GM18508 (cell line): ENCODE data around the gene ALDOC.

Experiments used
- ATAC-seq: cut with Tn5 transposase; IDR thresholded peaks from one replicate; pipeline ENCODE4 v1.9.1; 2021; ENCODE audit warnings: moderate number of reproducible peaks; ENCODE audit not compliant: insufficient read depth, unreplicated experiment

The ALDOC gene

DNA sequence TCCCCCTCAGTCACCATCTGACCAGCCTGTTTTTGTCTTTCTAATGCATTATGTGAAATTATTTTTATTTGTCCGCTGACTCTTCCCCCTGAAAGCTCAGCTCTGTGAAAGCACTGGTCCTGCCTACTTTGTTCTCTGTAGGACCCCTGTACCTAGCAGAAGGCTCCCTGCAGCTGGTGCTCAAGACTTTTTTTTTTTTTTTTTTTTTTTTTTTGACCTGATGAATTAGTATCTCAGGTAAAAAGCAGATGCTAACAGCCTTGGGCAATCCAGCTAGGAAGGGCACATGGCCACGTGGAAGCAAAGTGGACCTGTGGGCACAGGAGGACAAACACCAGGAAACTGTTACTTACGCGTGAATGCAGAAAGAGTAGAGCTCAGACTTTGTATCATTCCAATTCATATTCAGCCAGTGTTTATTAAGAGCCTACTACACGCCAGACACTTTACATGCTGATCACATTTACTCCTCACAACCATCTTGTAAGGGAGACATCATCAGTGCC, 23.6 kb downstream of the ALDOC start:
- no peak for ATAC-seq

DNA sequence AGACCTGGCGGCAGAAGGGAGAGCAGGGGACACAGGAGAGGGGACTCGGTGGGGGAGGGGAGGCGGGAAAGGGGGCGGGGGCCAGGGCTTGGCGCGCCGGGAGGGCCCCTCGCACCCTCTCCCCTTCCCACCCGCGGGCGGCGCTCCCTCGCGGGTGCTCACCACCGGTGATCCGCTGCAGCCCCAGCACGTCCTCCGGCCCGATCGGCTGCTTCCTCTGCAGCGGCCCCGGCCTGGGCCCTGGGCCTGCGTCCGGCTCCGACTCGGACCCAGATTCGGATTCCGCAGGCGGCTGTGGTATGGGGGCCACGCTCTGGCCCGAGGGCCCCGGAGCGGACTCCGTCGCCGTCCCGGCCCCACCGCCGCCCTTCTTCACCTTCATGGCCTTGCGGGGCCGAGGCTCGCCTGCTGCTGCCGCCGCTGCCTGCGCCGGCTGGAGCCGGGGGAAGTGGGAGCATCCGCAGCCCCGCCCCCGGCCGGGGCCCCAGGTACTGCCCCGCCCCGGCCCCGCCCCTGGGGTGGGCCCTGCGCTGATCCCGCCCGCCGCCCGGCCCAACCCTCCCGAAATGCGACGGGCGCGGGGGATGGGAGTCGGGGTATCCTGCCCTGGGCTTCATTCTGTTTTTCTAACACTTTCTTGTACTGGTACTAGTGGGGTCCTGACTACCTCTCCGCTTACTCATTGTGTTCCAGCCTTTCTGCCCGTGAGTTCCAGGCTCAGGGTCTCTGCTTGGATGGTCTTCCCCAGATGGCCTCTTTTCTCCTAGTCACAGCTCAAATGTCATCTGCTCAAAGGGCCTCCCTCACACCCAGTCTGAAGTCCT, 24.3 kb downstream of the ALDOC start, which contains the start of gene UNC119:
Gene UNC119 (minus strand): TSS at position 449 of the 824 bp plus-strand sequence. CDS start 67 bp downstream, at position 382.
- no peak for ATAC-seq

DNA sequence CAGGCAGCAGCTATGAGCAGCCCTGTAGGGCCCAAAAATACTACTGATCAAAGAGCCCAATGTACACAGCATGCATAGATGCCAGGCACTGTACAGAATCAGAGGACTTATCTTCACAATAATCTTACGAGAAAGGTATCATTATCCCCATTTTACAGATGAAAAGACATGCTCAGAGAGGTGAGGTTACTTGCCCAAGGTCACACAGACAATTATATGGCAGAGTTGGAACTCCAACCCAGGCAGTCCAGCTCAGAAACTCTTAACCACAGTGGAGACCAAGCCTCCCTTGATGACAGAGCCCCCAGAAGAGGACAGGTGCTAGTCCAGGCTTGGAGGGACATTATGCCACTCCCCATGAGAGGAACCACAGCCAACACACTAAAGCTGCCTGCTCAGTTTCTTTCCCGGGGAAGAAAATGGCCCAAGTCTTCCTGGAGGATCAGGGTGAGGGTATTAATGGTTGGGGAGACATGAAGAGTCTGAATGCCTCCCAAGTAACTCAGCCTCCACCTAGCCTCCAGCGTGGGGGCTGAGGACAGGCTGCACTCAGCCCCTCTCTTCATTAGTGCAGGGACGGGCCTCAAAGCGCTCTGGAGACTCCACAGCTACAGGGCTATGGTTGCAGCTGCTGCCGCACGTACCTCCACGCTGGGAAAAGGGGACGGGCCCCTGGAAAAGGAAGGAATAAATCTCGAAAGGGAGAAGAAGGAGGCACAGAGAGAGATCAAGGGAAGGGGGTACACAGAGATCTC, 25.1 kb downstream of the ALDOC start:
- no peak for ATAC-seq

DNA sequence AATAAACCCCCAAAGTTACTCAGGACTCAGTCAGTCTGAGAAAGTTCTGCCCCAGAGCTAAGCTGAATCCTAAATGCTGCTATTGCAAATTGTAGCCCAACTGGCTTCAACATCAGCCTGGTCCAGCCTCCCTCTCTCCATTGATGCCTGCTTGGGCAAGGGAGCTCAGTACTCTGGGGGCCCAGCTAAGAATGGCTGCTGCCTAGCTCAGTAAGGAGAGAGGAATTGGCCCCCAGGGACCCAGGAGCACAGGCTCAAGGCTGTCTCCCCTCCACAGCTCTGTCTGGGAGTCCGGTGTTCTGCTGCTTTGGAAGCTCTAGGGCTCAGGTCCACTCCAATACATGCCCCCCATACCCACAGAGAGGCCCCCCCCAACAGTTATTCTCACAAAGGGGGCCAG, 25.8 kb downstream of the ALDOC start:
- no peak for ATAC-seq

DNA sequence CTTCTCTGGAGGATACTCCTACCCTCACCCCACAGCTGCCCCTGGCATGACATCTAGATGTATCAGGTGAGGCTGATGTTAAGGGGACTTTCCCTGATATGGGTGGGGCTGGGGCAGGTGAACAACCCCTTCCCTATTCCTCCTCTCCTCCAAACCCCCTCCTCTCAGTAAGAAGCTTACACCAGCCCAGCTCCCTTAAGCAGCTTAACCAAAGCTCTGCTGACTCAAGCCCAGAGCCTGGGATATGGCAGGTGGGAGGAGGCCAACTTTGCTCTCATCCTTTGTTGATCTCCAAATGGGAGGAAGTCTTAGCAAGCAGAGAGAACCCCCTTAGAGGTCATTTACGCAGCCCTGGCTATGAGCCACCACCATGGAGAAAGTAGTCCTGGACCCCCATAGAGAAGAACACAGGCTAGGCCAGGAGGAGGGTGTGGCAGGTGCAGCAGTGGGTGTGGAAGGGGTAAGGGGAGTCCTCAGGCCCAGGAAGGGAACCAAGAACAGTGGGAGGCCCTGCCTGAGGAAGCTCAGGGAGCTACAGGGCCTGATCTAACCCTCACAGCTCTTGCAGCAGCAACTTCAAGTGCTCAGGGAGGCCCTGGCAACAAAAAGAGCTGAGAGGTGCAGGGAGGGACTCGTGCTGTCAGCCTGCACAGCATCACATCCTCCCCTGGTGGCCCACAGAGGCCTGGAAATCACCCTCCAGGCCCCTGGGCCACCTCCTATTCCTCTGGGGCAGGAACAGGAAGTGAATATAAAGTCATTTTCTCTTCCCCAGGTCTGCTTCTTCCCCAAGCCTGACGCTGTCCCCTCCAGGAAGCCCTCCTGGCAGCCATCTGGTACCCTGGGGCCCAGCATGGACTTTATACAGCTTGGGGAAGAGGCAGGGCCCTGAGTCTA, 27.2 kb downstream of the ALDOC start:
- no peak for ATAC-seq

DNA sequence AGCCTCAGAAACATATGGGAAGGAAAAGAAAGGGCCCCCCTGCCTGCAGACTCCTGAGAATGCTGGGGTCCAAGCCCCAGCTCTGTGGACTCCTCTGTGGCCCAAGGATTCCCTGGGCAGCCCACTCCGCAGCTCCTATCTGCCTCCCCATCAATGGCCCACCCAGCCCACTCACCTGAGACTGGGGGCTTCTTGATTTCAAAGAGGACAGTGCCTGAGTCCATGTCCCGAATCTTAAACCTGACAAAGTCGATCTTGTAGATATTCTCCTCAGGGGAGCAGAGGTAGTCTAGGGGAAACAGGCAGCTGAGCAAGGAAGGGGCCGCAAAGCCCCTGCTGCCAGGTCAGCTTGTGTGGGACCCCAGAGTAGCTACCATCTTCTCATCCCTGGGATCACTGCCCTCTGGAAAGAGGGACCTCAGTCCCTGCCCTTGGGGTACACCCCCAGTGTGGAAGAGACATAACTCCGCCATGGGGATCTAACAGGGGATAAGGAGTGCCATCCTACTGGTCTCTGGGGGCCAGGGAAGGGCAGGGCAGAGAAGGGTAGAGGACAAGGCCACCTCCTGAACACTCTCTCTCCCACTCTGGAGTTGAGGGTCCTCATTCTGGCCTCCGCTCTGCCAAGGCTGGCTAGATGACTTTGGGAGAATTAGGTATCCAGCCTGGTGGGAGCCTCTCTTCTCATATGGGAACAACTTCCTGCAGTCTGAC, 28.1 kb downstream of the ALDOC start:
- ATAC-seq: no peak

DNA sequence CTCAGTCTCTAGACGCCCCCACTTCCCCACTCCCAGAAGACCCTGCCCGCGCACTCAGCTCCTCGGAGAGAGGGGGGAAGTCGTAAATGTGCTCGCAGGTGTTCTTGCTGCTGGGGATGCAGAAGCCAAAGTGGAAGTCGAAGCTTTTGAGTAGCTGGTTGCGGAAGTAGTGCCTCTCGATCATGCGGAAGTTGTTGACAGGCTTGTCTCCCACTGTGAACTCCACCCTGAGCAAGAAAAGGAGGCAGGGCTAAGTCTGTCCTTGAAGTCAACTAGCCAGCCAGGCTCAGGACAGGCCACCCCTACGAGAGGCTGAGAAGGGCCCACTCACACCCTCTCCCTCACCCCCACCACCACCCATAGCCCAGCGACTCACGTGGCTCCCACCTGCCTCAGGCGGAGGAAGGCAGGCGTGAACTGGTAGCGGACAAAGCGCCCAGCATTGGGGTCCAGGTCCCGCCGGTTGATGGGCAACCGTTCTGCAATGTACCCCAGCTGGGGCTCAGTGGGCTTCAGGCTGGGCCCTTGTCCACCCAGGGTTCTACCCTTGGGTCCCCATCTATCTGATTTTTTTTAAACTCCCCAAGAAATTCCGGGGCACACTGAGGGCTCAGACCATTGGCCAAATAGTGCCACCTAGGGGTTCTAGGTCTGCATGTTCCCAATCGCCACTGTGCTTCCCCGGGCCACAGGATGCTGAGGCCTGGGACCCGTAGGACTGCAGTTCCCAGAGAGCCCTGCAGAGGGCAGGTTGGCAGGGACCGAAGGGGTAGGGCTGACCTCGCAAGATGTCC, 28.9 kb downstream of the ALDOC start:
- ATAC-seq: no peak

DNA sequence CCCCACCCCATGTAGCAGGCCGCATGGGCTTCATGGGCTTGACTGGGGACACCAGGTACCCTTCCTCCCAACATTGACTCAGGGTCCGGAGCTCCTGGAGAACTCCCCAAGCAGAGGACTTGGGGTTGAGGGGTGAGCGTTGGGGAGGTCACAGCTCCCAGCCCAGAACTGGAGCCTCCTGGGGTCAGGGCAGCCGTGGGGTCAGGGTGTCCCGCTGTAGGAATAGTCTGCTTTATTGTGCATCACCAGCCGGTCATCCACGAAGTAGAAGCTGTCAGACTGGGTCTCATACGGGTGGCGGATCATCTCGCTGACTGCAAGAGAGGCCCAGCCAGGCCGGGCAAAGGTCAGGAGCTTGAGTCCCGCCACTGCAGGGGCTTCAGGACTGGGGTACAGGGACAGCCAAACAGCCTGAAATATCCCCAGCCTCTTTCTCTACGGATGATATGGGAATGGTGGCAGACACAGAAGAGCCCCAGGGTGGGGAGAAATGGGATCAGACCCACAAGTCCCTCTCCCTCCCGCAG, 29.5 kb downstream of the ALDOC start:
- no peak for ATAC-seq

DNA sequence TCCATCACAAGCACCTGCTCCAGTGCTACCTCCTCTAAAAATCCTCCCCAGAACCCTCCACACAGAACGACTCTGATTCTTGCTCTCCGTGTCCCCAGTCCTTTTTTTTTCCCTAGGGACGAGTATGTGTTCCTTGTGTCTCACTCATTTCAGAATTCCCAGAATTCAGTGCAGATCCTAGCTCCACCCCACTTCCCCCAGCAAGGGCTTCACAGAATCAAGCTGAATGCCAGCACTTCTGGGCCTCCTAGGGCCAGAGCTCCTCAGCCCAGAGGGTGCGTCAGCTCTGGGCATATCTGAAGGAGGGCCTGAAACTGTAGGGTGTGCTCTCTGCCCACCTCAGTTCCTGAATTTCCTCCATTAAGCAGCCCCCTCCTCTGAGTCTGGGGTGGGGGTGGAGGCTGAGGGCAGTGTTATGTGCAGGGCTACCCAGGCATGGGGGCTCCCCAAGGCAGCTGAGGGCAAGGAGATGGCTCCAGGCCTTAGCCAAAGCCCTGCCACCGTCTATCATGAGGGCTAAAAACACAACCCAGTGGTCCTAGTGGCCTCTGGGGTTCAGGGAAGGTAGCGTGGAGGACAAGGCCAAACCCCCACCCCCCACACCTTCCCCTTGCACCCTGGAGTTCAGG, 30.8 kb downstream of the ALDOC start:
- ATAC-seq: no peak

DNA sequence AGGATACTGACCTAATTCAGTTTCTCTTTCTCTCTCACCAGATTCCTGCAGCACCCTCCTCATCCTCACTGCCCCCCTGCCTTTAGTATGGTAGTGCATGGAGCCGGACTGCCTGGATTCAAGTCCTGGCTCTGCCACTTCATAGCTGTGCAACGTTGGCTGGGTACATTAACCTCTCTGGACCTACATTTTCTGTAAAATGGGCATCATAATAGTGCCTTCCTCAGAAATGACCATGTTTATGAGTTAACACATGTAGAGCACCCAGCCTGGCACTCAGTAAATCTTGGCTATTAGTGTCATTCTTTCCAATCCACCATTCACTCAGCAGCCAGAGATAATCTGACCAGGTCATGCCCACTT, 31.6 kb downstream of the ALDOC start:
- ATAC-seq: no peak

DNA sequence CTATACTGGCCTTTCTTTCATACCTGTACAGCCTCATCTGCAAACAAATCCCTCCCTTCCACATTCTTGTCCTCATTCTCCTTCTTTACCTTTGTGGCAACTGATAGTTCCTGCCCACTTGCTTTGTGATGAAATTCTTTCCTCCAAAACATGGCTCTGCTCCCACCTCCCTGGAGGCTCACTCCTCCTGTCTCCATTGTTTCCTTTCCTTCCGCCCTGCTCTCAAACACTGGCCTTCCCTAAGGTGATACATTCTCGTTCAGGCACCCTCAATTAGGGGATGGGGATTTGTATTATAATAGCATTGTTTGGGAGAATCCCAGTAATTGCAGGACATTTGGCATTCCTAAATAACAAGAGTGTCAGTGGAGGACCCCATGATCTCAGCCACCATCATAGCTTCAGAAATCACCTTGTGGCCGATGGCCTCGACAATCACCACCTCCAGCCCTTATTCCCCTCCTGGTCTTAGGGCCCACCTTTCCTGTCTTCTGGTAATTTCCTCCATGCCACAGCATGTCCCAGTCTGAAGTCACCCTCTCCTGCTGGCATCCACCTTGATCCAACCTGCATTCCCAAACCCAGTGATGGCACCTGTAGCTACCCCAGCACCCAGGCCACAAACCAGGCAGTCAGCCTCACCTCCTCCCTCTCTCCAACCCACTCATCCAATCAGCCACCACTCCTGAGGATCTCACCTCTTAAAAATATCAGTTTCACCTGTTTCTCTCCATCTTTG, 32.1 kb downstream of the ALDOC start:
- no peak for ATAC-seq

DNA sequence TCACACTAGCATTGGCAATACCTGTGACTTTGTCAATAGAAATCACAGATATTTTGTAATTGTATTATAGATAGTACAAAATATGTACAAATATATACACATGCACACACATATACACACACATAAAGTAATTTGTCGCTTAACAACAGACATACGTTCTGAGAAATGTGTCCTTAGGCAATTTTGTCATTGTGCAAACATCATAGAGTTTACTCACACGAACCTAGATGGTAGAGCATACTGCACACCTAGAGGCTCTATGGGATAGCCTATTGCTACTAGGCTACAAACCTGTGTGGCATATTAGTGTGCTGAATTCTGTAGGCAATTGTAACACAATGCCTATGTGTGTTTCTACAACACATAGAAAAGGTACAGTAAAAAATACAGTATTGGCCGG, 35.3 kb downstream of the ALDOC start:
- no peak for ATAC-seq

DNA sequence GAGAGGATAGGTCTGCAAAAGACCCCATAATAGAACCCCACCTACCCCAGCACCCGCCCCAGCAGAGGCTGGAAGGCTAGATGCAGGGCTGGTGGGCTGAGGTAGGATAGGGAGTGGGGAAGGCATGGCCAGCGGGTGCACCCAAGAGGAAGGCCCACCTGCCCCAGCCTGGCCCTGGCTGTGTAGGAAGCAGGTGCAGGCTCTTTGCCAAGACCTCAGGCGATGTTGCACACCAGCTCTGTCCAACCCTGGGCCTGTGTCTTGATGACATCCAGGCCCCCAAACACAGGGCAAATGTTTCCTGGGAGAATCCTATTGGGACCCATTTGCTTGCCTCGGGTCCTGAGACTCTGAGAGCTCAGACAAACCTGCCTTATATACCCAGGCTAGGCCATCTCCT, 36.5 kb downstream of the ALDOC start:
- no peak for ATAC-seq

DNA sequence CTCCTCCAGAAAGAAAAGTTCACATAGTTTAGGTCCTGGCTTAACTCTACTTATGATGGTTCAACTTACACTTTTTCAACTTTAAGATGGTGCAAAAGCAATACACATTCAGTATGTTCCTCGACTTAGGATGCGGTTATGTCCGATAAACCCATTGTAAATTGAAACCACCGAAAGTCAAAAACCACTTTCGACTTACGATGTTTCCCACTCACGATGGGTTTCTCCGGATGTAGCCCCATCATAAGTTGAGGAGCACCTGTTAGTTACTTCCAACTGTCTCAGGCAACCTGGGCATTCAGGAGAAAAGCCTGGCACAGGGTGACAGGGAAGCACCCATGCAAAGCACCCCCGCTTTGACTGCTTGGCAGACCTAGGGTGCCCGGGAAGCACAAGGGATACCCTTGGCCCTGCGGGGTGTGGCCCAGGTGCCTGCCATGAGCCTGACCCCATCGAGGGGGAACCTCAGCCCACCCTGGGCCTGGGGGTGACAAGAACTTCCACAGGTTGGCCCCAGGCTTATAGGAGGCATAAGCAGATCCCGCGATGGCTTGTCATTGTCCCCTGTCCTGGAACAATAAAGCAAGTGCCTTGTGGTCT, 38.3 kb downstream of the ALDOC start:
- ATAC-seq: no peak

DNA sequence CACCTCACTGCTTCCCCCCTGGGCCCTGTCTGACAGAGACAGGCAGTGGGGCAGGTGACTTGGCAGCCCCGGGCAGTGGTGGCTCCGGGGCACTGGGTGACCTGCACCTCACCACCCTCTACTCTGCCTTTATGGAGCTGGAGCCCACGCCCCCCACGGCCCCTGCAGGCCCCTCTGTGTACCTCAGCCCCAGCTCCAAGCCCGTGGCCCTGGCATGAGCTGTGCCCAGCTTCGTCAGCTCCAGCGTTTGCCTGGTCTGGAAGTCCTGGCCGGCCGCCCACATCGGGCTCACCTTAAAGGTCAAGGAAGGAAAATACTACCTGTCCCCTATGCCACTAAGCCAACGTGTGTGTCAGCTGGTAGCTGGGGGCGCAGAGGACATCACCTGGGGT, 39.5 kb downstream of the ALDOC start:
- no peak for ATAC-seq

DNA sequence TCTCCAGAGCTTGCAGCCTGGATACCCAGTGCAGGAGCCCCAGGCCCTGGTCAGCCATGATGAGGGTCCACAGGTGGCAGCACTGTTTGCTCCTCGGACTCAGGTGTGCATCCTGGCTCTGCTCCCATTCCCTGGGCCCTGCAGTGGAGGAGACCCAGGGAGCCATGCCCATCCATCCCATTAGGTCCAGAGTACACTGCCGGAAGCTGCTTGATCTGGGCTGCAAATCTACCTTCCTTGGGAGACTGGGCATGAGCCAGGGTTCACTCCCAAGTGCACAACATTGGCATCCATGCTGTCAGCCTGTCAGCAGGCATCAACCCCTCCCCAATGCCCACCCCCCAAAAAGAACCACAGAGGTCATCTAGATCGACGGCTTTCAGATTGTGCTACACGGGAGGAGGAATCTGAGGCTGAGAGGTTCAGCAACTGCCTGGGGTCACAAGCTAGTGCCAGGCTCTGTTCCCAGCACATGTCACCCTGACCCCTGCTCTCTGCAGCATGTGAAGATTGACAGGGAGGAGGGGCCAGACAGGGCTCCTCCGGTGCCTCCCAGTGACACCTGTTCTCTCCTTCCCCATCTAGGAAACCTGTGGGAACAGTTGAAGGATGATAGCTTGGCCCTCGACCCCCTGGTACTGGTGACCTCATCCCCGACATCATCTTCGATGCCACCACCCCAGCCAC, 40.0 kb downstream of the ALDOC start:
- ATAC-seq: no peak
